ENCODE measurements around the gene ATXN10.
"Not testable (repeated sequence)": the region's sequence is repeated elsewhere in the genome, so short reads cannot be mapped to it uniquely, and the experiment has no call there.

Gene ATXN10

DNA sequence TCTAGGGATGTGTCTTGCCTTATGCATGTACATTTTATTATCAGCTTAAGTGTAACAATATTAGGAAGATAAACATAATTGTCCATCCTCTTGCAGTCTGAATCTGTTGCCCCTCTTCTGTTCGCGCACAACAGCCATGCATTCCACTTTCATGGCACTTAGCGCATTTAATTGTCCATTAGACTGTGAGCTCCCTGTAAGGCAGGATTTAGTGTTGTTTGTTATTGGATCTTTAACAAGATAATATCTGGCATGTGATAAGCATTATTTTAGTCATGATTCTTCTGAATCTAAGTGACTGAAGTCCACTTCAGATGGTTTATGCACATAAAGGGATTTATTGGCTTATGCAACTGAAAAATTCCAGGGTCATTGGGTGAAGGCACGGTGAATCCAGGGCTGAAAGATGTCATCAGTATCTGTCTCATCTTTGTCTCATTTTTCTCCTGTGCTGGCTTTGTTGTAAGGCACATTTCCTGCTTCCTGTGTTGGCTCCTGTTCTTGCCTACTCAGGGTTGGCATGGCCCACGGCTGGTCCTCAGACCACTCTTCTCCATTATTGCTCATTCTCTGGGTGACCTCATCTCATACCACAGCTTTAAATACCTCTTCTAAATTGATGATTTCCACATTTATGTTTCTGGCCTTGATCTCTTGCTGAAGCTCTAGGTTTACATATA lies 37.6 kb downstream of the ATXN10 start:
- H3K27me3 ChIP-seq (ENCODE audit: control insufficient read depth, insufficient read depth, low read length) = no peaks in the 10 kb centered on the region
- no peak overlapping the region for H3K27ac ChIP-seq (ENCODE audit: low read length)
- peaks cover 2% of the 10 kb centered on the region; the same call in 1 of the 2 replicates for H3K36me3 ChIP-seq (ENCODE audit: control insufficient read depth, insufficient read depth, low read length)
- H3K4me3 ChIP-seq (ENCODE audit: low read length) = no peak overlapping the region
- DNase-seq (ENCODE audit: low read depth, low spot score) = no peak
- H3K4me1 ChIP-seq (ENCODE audit: control insufficient read depth, insufficient read depth, low read length) = no peaks in the 10 kb centered on the region
- H3K9me3 ChIP-seq (ENCODE audit: control insufficient read depth, insufficient read depth, low read length) = no peaks in the 10 kb centered on the region
- no CpG with 5 or more reads among the region's 5 CpGs for WGBS (ENCODE audit: insufficient coverage, insufficient read length)

DNA sequence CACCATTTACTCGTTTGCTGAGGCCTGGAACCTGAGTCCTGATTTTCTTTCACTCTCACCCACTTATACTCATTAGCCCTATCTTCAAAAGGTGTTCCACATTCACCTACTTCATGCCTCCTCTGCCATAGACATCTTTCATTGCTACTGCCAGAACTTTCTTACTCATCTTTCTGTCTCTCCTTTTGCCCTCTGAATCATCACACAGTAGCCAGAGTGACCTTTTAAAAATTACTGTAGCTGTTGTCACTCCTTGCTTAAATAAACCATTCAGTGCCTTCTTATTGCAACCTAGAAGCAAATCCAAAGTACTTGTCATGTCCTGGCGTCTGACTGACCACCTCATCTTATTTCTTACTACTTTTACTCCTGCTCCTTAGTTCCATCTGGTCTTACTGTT lies 38.2 kb downstream of the ATXN10 start:
- no CpG with 5 or more reads among the region's 2 CpGs for WGBS (ENCODE audit: insufficient coverage, insufficient read length)
- no peak for DNase-seq (ENCODE audit: low read depth, low spot score)
- no peaks in the 10 kb centered on the region for H3K27me3 ChIP-seq (ENCODE audit: control insufficient read depth, insufficient read depth, low read length)
- H3K4me1 ChIP-seq (ENCODE audit: control insufficient read depth, insufficient read depth, low read length) = no peaks in the 10 kb centered on the region
- H3K27ac ChIP-seq (ENCODE audit: low read length) = no peak overlapping the region
- peaks cover 2% of the 10 kb centered on the region; the same call in 1 of the 2 replicates for H3K36me3 ChIP-seq (ENCODE audit: control insufficient read depth, insufficient read depth, low read length)
- H3K9me3 ChIP-seq (ENCODE audit: control insufficient read depth, insufficient read depth, low read length) = no peaks in the 10 kb centered on the region
- H3K4me3 ChIP-seq (ENCODE audit: low read length) = no peak overlapping the region

- H3K36me3 ChIP-seq (ENCODE audit: control insufficient read depth, insufficient read depth, low read length) = peaks cover 2% of the 10 kb centered on the region; the same call in 1 of the 2 replicates
- 100% methylated on average over 1 of the region's 3 CpGs for WGBS (ENCODE audit: insufficient coverage, insufficient read length)
- no peak overlapping the region for H3K4me3 ChIP-seq (ENCODE audit: low read length)
- no peaks in the 10 kb centered on the region for H3K9me3 ChIP-seq (ENCODE audit: control insufficient read depth, insufficient read depth, low read length)
- no peak overlapping the region for H3K27ac ChIP-seq (ENCODE audit: low read length)
- no peaks in the 10 kb centered on the region for H3K4me1 ChIP-seq (ENCODE audit: control insufficient read depth, insufficient read depth, low read length)
- no peak for DNase-seq (ENCODE audit: low read depth, low spot score)
- no peaks in the 10 kb centered on the region for H3K27me3 ChIP-seq (ENCODE audit: control insufficient read depth, insufficient read depth, low read length)
These were observed 38.8 kb downstream of the ATXN10 start for GRCh38 chr22:45710469-45710868.

DNA sequence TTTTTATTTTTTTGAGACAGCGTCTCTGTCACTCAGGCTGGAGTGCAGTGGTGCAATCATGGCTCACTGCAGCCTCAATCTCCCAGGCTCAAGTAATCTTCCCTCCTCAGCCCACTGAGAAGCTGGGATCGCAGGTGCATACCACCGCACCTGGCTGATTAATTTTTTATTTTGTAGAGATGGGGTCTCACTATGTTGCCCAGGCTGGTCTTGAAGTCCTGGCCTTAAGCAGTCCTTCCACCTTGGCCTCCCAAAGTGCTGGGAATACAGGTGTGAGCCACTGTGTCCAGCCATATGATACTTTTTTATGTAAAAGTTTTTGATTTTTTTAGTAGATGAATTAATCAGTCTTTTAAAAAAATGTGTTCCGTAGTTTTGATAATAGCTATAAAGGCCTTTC lies 42.8 kb downstream of the ATXN10 start:
- H3K4me1 ChIP-seq (ENCODE audit: control insufficient read depth, insufficient read depth, low read length); H3K9me3 ChIP-seq (ENCODE audit: control insufficient read depth, insufficient read depth, low read length); H3K4me3 ChIP-seq (ENCODE audit: low read length); DNase-seq (ENCODE audit: low read depth, low spot score); H3K36me3 ChIP-seq (ENCODE audit: control insufficient read depth, insufficient read depth, low read length); H3K27ac ChIP-seq (ENCODE audit: low read length); H3K27me3 ChIP-seq (ENCODE audit: control insufficient read depth, insufficient read depth, low read length): not testable (repeated sequence)
- WGBS (ENCODE audit: insufficient coverage, insufficient read length) = no CpG with 5 or more reads among the region's 4 CpGs

GRCh38 chr22:45717789-45718188 lies 46.2 kb downstream of the ATXN10 start:
- Histone ChIP-seq H3K36me3 (ENCODE audit: control insufficient read depth, insufficient read depth, low read length) (no peaks in the 10 kb centered on the region), H3K27ac (ENCODE audit: low read length) (no peak overlapping the region), H3K4me1 (ENCODE audit: control insufficient read depth, insufficient read depth, low read length) (no peaks in the 10 kb centered on the region), H3K9me3 (ENCODE audit: control insufficient read depth, insufficient read depth, low read length) (no peaks in the 10 kb centered on the region), H3K4me3 (ENCODE audit: low read length) (no peak overlapping the region), H3K27me3 (ENCODE audit: control insufficient read depth, insufficient read depth, low read length) (no peaks in the 10 kb centered on the region)
- no CpG with 5 or more reads among the region's 1 CpG for WGBS (ENCODE audit: insufficient coverage, insufficient read length)
- no peak for DNase-seq (ENCODE audit: low read depth, low spot score)

DNA sequence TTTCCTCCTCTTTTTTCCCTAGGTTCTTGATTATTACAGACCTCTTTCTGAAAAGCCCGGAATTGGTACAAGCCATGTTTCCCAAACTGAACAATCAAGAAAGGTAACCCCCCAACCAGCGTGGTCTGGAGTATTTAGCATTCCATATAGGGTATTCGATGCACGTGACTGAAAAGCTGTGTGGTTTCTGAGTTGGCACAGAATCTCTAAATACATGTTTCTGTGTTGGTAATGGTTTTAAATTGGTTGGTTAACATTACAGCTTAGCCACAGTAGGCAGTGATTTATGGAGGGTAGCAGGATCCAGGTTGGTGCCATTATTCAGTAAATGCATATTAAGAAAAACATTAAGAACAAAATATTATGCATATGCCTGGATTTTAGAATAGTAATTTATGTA lies 46.8 kb downstream of the ATXN10 start:
- Histone ChIP-seq H3K27me3 (ENCODE audit: control insufficient read depth, insufficient read depth, low read length) (no peaks in the 10 kb centered on the region), H3K27ac (ENCODE audit: low read length) (no peak overlapping the region), H3K4me1 (ENCODE audit: control insufficient read depth, insufficient read depth, low read length) (no peaks in the 10 kb centered on the region), H3K9me3 (ENCODE audit: control insufficient read depth, insufficient read depth, low read length) (no peaks in the 10 kb centered on the region), H3K36me3 (ENCODE audit: control insufficient read depth, insufficient read depth, low read length) (no peaks in the 10 kb centered on the region), H3K4me3 (ENCODE audit: low read length) (no peak overlapping the region)
- no peak for DNase-seq (ENCODE audit: low read depth, low spot score)
- no CpG with 5 or more reads among the region's 4 CpGs for WGBS (ENCODE audit: insufficient coverage, insufficient read length)

- Histone ChIP-seq H3K27me3 (ENCODE audit: control insufficient read depth, insufficient read depth, low read length) (no peaks in the 10 kb centered on the region), H3K36me3 (ENCODE audit: control insufficient read depth, insufficient read depth, low read length) (no peaks in the 10 kb centered on the region), H3K9me3 (ENCODE audit: control insufficient read depth, insufficient read depth, low read length) (no peaks in the 10 kb centered on the region), H3K27ac (ENCODE audit: low read length) (no peak overlapping the region), H3K4me1 (ENCODE audit: control insufficient read depth, insufficient read depth, low read length) (no peaks in the 10 kb centered on the region), H3K4me3 (ENCODE audit: low read length) (no peak overlapping the region)
- WGBS (ENCODE audit: insufficient coverage, insufficient read length) = no CpG with 5 or more reads among the region's 5 CpGs
- no peak for DNase-seq (ENCODE audit: low read depth, low spot score)
These were observed 49.3 kb downstream of the ATXN10 start for GRCh38 chr22:45720839-45721378.

DNA sequence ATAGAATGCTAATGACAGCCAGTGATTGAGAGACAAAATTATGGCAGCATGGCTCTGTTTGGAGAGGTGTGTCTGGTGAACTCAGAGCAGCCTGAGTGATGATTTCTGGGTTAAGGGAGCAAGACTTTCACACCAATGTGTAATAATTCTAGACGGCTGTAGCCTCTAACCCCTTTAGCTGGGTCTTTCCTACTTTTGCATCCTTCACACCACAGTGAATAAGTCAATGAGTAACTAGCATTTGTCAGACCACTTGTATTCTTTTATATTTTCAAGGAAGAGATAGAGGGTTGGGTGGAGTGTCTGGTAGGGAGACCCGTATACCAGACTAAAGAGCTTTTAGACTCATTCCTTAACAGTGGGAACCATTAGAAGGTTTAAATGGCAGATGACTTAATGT lies 50.4 kb downstream of the ATXN10 start:
- Histone ChIP-seq H3K9me3 (ENCODE audit: control insufficient read depth, insufficient read depth, low read length) (no peaks in the 10 kb centered on the region), H3K36me3 (ENCODE audit: control insufficient read depth, insufficient read depth, low read length) (no peaks in the 10 kb centered on the region), H3K27me3 (ENCODE audit: control insufficient read depth, insufficient read depth, low read length) (no peaks in the 10 kb centered on the region), H3K4me1 (ENCODE audit: control insufficient read depth, insufficient read depth, low read length) (no peaks in the 10 kb centered on the region), H3K4me3 (ENCODE audit: low read length) (no peak overlapping the region), H3K27ac (ENCODE audit: low read length) (no peak overlapping the region)
- no peak for DNase-seq (ENCODE audit: low read depth, low spot score)
- no CpG with 5 or more reads among the region's 2 CpGs for WGBS (ENCODE audit: insufficient coverage, insufficient read length)

DNA sequence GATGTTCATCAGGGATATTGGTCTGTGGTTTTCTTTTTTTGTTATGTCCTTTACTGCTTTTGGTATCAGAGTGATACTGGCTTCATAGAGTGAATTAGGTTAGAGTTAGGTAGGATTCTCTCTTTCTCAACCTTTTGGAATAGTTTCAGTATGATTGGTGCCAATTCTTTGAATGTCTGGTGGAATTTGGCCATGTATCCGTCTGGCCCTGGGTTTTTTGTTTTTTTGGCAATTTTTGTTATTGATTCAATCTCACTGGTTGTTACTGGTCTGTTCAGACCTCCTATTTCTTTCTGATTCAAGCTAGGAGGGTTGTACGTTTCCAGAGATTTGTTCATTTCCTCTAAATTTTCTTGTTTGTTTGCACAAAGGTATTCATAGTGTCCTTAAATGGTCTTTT lies 54.4 kb downstream of the ATXN10 start:
- no peak for DNase-seq (ENCODE audit: low read depth, low spot score)
- H3K4me1 ChIP-seq (ENCODE audit: control insufficient read depth, insufficient read depth, low read length) = no peaks in the 10 kb centered on the region
- no peaks in the 10 kb centered on the region for H3K9me3 ChIP-seq (ENCODE audit: control insufficient read depth, insufficient read depth, low read length)
- no peak overlapping the region for H3K4me3 ChIP-seq (ENCODE audit: low read length)
- no peaks in the 10 kb centered on the region; the same call in 1 of the 2 replicates for H3K36me3 ChIP-seq (ENCODE audit: control insufficient read depth, insufficient read depth, low read length)
- no CpG with 5 or more reads among the region's 2 CpGs for WGBS (ENCODE audit: insufficient coverage, insufficient read length)
- no peaks in the 10 kb centered on the region for H3K27me3 ChIP-seq (ENCODE audit: control insufficient read depth, insufficient read depth, low read length)
- H3K27ac ChIP-seq (ENCODE audit: low read length) = no peak overlapping the region

DNA sequence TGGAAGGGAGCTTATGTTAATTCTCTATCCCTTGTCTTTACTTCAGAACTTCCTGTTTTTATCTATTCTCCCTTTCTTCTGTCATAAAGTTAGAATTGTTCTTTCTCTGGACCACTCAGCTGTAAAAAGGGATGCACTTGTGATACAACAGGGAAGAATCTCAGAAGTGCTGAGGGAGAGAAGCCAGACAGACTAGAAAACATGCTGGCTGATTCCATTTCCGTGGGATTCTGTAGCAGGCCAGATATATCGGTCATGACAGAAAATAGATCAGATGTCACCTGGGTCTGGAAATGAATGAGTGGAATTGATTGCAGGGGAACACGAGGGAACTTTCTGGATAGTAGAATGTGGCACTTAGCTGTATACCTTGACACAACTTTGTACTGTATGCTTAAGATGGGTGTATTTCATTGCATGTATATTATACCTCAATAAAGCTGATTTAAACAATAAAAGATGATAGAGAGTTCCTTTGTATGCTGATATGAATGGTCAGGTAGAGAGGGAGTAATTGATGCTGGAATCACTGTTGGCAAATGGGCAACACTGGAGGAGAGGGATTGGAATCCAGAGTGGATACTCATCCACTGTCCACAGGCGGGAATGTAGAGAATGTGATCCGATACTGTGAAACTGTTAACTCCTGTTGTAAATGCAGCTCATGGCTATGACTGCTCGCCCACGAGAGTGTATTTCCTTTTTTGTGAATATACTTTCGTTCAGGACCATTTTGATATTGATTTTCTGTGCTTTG lies 59.6 kb downstream of the ATXN10 start:
- Histone ChIP-seq H3K4me3 (ENCODE audit: low read length) (no peak overlapping the region), H3K27ac (ENCODE audit: low read length) (no peak overlapping the region), H3K27me3 (ENCODE audit: control insufficient read depth, insufficient read depth, low read length) (no peaks in the 10 kb centered on the region), H3K9me3 (ENCODE audit: control insufficient read depth, insufficient read depth, low read length) (no peaks in the 10 kb centered on the region; the same call in 1 of the 2 replicates), H3K36me3 (ENCODE audit: control insufficient read depth, insufficient read depth, low read length) (no peaks in the 10 kb centered on the region; the same call in 1 of the 2 replicates), H3K4me1 (ENCODE audit: control insufficient read depth, insufficient read depth, low read length) (no peaks in the 10 kb centered on the region)
- WGBS (ENCODE audit: insufficient coverage, insufficient read length) = no CpG with 5 or more reads among the region's 8 CpGs
- no peak for DNase-seq (ENCODE audit: low read depth, low spot score)
